ENCODE measurements around the gene ETDA.
"Not testable (repeated sequence)": the region's sequence is repeated elsewhere in the genome, so short reads cannot be mapped to it uniquely, and the experiment has no call there.

- TF ChIP-seq CTCF, POLR2AphosphoS5 (IDR thresholded peaks at IDR 0.05): not testable (repeated sequence)
Observed at GRCh38 chrX:135256087-135256684, 4.3 kb downstream of the ETDA start.

All from upper lobe of left lung (tissue), 4 donors.